Limb (tissue), 2 donors: ENCODE data around the gene HP1BP3.

ENCODE experiments used
- DNase-seq, 2 donors: peaks; one replicate each; pipeline ENCODE4 v3.0.0-alpha.2; 2016; ENCODE audit errors: extremely low spot score in 2 of 2

The HP1BP3 gene

DNA sequence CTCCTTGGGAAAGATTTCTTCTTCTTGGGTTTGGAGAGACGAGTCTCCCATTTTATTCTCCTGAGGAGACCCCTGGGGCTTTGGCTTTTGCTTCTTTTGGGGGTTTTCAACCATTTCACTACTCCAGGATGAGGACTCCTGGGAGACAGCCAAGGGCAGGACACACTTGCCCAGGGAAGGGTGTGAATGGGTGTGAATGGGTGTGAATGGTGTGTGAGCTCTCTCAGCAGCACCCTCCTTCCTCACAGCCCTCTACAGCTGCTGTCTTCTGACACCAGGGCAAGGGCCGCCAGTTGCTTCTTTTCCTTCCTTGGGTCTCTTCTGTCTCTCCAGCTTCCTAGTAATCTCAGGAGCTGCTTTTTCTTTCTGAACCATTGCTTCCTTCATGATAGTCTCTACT lies 93.5 kb downstream of the HP1BP3 start:
- no peak for DNase-seq
